ENCODE results near the gene SH3YL1. TPM values are rescaled to one million over a fixed set of nuclear protein-coding genes. Genes with fewer than 3 reads are reported as not detected.

SH3YL1 gene
- total RNA-seq, 1 experiment from 2014 or later: 26.5 TPM

DNA sequence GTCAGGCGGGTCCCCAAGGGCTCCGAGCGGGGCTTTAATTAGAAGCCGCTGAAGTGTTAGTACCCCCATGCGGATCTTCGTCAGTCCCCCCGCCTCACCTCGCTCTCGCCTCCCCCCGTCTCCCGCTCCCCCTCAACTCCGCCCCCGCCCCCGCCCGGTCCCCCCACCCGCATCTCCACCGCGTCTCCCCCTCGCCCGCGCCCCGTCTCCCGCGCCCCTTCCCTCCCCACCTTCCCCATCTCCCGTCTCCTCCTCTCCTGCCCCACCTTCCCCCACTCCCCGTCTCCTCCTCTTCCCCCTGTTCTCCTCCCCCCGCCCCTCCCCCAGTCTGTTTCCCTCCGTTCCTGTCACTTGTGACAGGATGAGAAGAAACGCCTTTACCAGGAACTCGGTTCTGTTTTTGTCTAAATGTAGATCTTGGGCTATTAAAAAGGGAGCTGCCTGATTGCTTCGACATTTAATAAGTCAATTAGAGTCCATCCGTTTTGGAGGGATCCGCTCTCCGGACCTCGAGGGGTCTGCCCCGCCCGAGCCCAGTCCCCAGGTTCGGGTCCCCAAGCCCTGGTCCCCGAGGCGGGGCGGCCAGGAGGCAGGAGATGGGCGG, 25.0 kb upstream of the SH3YL1 start:
- Histone ChIP-seq H2AK5ac (ENCODE audit: insufficient read length, low read length) (no peak overlapping the region), H3K9me3 (ENCODE audit: control insufficient read depth, low read depth, low read length) (no peaks in the 10 kb centered on the region), H4K5ac (ENCODE audit: insufficient read length, low read depth, low read length) (no peak overlapping the region), H3K27ac (ENCODE audit: insufficient read length, low read depth, low read length) (no peak overlapping the region), H4K91ac (ENCODE audit: insufficient read length, low read depth, low read length) (no peak overlapping the region), H2BK5ac (ENCODE audit: insufficient read length, low read length) (no peak overlapping the region), H2BK15ac (ENCODE audit: low read depth, low read length) (no peak overlapping the region), H3K14ac (ENCODE audit: insufficient read depth, low read length) (no peak overlapping the region), H2BK12ac (ENCODE audit: insufficient read length, low read depth, low read length) (no peak overlapping the region), H2AFZ (ENCODE audit: low read length) (no peak overlapping the region), H3K4me1 (ENCODE audit: insufficient read depth, low read length) (peaks cover 16% of the 10 kb centered on the region), H3K23ac (ENCODE audit: insufficient read length, low read depth, low read length) (no peak overlapping the region), H3K4ac (ENCODE audit: low read depth, low read length) (no peak overlapping the region), H3K4me2 (ENCODE audit: insufficient read depth, insufficient read length, low read length) (peak overlapping the region; percentile 76), H3K27me3 (ENCODE audit: insufficient read depth, low read length) (peaks cover 8% of the 10 kb centered on the region; the same call in 1 of the 2 replicates), H2BK120ac (ENCODE audit: low read depth, low read length, poor library complexity, severe bottlenecking) (no peak overlapping the region), H3K79me2 (ENCODE audit: insufficient read depth, low read length) (no peaks in the 10 kb centered on the region), H4K8ac (replicated peaks; ENCODE audit: insufficient read length, low read depth, low read length) (no peak overlapping the region), H3K79me1 (ENCODE audit: insufficient read depth, low read depth, low read length, poor library complexity, severe bottlenecking) (no peaks in the 10 kb centered on the region), H2BK20ac (ENCODE audit: low read depth, low read length, poor library complexity, severe bottlenecking) (no peak overlapping the region), H3T11ph (ENCODE audit: low read length) (no peak overlapping the region), H3K23me2 (ENCODE audit: insufficient read length, low read depth, low read length, poor library complexity, severe bottlenecking) (peaks cover 18% of the 10 kb centered on the region), H4K20me1 (ENCODE audit: control insufficient read depth, insufficient read depth, insufficient read length) (no peaks in the 10 kb centered on the region), H3K56ac (ENCODE audit: insufficient read length, low read depth, low read length) (no peak overlapping the region), H3K9ac (ENCODE audit: extremely low read depth, insufficient read length, low read length) (no peak overlapping the region), H3K18ac (ENCODE audit: insufficient read length, low read depth, low read length) (no peak overlapping the region)
- H3K9me3 Mint-ChIP-seq: no peaks in the 10 kb centered on the region
- H3K4me1 Mint-ChIP-seq: peaks cover 32 to 35% of the 10 kb centered on the region in 2 experiments
- WGBS (ENCODE audit: extremely low coverage, insufficient read length, low lambda C conversion rate): no CpG with 5 or more reads among the region's 42 CpGs
- peak overlapping the region; percentile 33 to 84; a peak in 4 of 5 replicates for H3K4me3 Mint-ChIP-seq
- no peaks in the 10 kb centered on the region; a peak in 1 of 7 replicates for H3K36me3 Mint-ChIP-seq (ENCODE audit: insufficient read depth in 1 of 3, low read depth in 3 of 3)
- DNase-seq: peak; percentile 46
- H3K27ac Mint-ChIP-seq: no peak overlapping the region
- H3K27me3 Mint-ChIP-seq (ENCODE audit: low read depth): peaks cover 75% of the 10 kb centered on the region
- TF ChIP-seq, protein P1, sequence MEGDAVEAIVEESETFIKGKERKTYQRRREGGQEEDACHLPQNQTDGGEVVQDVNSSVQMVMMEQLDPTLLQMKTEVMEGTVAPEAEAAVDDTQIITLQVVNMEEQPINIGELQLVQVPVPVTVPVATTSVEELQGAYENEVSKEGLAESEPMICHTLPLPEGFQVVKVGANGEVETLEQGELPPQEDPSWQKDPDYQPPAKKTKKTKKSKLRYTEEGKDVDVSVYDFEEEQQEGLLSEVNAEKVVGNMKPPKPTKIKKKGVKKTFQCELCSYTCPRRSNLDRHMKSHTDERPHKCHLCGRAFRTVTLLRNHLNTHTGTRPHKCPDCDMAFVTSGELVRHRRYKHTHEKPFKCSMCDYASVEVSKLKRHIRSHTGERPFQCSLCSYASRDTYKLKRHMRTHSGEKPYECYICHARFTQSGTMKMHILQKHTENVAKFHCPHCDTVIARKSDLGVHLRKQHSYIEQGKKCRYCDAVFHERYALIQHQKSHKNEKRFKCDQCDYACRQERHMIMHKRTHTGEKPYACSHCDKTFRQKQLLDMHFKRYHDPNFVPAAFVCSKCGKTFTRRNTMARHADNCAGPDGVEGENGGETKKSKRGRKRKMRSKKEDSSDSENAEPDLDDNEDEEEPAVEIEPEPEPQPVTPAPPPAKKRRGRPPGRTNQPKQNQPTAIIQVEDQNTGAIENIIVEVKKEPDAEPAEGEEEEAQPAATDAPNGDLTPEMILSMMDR (conservative IDR thresholded peaks at IDR 0.05): no peak

All from H9 (cell line).